Fibroblast of pulmonary artery (primary cell): Measurements from ENCODE around the gene VWC2.

Source experiments
- DNase-seq: peaks from one replicate; pipeline ENCODE4 v3.0.0-alpha.2; 2010; ENCODE audit warnings: low read depth
- H3K4me3 ChIP-seq: replicated peaks from 2 replicates; pipeline ENCODE4 v1.5.1; 2011; ENCODE audit warnings: low read depth, mild to moderate bottlenecking, control low read depth, low read length, moderate library complexity
- TF ChIP-seq, protein P1 (sequence below): IDR thresholded peaks from 2 replicates; pipeline ENCODE4 v1.5.1; 2011; ENCODE audit warnings: mild to moderate bottlenecking, control low read depth, low read length, inconsistent platforms; ENCODE audit errors: missing control alignments

Gene VWC2

DNA sequence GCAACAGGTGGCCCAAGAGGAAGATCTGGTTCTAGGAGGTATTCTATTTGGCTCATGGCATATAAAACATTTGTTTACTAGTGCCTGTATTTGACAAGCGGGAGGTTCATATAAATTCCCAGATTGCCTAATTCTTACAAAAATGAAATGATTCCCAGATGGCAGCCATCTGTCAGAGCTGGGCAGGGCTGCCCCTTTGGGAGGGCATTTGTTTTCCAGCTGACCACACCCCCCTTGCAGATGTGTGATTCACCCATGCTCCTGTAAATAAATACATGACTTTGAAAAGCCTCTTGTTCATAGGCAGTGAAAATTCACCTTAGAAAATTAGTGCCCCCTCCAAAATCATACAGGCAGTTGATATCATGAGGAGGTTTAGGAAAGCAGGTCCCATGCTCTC lies 8.6 kb downstream of the VWC2 start:
- TF ChIP-seq, protein P1, sequence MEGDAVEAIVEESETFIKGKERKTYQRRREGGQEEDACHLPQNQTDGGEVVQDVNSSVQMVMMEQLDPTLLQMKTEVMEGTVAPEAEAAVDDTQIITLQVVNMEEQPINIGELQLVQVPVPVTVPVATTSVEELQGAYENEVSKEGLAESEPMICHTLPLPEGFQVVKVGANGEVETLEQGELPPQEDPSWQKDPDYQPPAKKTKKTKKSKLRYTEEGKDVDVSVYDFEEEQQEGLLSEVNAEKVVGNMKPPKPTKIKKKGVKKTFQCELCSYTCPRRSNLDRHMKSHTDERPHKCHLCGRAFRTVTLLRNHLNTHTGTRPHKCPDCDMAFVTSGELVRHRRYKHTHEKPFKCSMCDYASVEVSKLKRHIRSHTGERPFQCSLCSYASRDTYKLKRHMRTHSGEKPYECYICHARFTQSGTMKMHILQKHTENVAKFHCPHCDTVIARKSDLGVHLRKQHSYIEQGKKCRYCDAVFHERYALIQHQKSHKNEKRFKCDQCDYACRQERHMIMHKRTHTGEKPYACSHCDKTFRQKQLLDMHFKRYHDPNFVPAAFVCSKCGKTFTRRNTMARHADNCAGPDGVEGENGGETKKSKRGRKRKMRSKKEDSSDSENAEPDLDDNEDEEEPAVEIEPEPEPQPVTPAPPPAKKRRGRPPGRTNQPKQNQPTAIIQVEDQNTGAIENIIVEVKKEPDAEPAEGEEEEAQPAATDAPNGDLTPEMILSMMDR: no peak
- H3K4me3 ChIP-seq: no peak overlapping the region
- DNase-seq: no peak

DNA sequence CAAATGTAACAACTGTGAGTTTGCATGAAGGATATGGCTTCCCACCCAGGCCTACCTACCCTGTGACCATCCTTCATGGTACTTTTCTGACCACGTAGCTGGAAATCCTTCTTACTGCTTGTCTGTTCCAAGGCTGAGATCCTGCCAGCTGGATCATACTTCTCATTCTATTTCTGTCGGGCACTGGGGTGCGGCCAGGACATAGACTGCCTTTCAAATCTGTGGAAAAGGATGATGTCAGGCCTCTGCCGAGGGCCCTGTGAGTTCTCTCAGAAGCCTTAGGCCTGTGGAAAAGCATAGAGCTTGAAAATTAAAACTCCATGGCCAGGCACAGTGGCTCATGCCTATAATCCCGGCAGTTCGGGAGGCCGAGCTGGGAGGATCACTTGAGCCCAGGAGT lies 10.0 kb downstream of the VWC2 start:
- TF ChIP-seq, protein P1: no peak
- no peak overlapping the region for H3K4me3 ChIP-seq
- DNase-seq: no peak

GRCh38 chr7:49787980-49788379 lies 14.5 kb downstream of the VWC2 start:
- H3K4me3 ChIP-seq: no peak overlapping the region
- TF ChIP-seq, protein P1: no peak
- DNase-seq: no peak

DNA sequence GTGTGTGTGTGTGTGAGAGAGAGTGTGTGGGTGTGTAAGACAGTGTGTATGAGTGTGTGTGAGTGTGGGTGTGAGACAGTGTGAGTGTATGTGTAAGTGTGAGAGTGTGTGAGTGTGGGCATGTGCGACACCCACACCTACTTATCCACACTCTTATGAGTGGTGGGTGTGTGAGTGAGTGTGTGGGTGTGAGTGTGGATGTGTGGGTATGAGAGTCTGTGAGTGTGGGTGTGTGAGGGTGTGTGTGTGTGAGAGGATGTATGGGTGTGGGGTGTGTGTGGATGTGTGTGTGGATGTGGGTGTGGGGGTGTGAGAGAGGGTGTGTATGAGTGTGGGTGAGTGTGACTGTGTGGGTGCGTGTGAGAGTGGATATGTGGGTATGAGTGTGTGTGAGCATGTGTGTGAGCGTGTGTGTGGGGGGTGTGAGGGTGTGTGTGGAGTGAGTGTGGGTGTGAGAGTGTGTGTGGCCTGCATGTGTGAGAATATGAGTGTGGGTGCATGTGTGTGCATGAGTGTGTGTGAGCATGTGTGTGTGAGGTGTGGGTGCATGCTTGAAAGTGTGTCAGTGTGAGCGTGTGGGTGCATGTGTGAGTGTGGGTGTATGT lies 15.1 kb downstream of the VWC2 start:
- DNase-seq: no peak
- no peak overlapping the region for H3K4me3 ChIP-seq
- TF ChIP-seq, protein P1: no peak

- no peak overlapping the region for H3K4me3 ChIP-seq
- TF ChIP-seq, protein P1: no peak
- no peak for DNase-seq
These were observed 16.3 kb downstream of the VWC2 start for GRCh38 chr7:49789736-49790135.

DNA sequence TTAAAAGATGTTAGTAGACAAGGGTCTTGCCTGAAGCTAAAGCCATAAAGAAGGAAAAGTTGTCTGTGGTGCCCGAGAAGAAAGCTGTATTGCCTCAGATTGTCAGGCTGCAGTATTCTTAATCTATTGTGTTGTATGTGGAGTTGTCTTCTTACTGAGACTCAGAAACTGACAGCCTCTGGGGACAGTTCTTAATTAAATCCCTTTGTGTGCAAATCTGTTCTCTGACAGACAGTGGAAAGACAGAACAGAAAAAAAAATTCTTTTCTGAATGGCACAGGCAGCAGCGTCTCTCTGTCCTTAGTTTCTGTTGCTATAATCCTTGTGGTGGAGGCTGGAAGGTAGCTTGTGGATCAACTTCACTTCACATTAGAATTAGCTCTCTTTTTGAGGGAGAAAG lies 16.8 kb downstream of the VWC2 start:
- TF ChIP-seq, protein P1: no peak
- no peak overlapping the region for H3K4me3 ChIP-seq
- DNase-seq: no peak

- no peak for DNase-seq
- no peak overlapping the region for H3K4me3 ChIP-seq
- TF ChIP-seq, protein P1: no peak
These were observed 17.8 kb downstream of the VWC2 start for GRCh38 chr7:49791088-49791741.
